A549 (cell line): ENCODE results near the gene ZNF865. TPM values are rescaled to one million over a fixed set of nuclear protein-coding genes. Genes with fewer than 3 reads are reported as not detected.

Source experiments
- ATAC-seq, 2 experiments: fragments of 200-7000 bp in 1 of 2; fragments of >200 bp in 1 of 2; cut with Nextera tagmentation in 1 of 2; cut with Tn5 transposase in 1 of 2; 3 replicates each; pipeline versions ENCODE4 v1.8.0 to v1.9.1; 2018 to 2020; ENCODE audit warnings: mild to moderate bottlenecking in 1 of 2, moderate library complexity in 1 of 2
- CTCF ChIA-PET: fragments of 300-600 bp; sonication (Branson Sonifier 250); formaldehyde crosslinking; extraction: SDS; loops from one replicate; lab custom pipeline; 2021; ENCODE audit warnings: antibody characterized with exemption, inconsistent platforms; lab: Yijun Ruan, JAX
- POLR2A ChIA-PET: fragments of 350-600 bp; formaldehyde crosslinking; extraction: SDS; loops from one replicate; lab custom pipeline; 2021; ENCODE audit warnings: antibody characterized with exemption, inconsistent platforms; lab: Yijun Ruan, JAX
- DNase-seq, 2 experiments: peaks; one replicate each; pipeline versions ENCODE4 v3.0.0 to v3.0.0-alpha.2; 2011 to 2016; ENCODE audit warnings: low read depth in 1 of 2, low spot score in 1 of 2
- FAIRE-seq: peaks from 2 replicates; lab custom pipeline; 2011; peaks lifted over from hg19 to GRCh38; lab: Jason Lieb, UNC
- H3K27ac ChIP-seq, 2 experiments: fragments of >200 bp; sonication (Bioruptor Twin); formaldehyde crosslinking; 3 replicates each; pipeline ENCODE4 v1.5.1; 2016 to 2017
- H3K4me1 ChIP-seq: fragments of >200 bp; sonication (Bioruptor Twin); formaldehyde crosslinking; 3 replicates; pipeline ENCODE4 v1.6.1; 2016
- H3K4me2 ChIP-seq: fragments of >200 bp; sonication (Bioruptor Twin); formaldehyde crosslinking; 3 replicates; pipeline ENCODE4 v1.6.1; 2016
- H3K4me3 ChIP-seq: fragments of >200 bp; sonication (Bioruptor Twin); formaldehyde crosslinking; 3 replicates; pipeline ENCODE4 v1.5.1; 2016
- H3K9me3 ChIP-seq: fragments of >200 bp; sonication (Bioruptor Twin); formaldehyde crosslinking; 3 replicates; pipeline ENCODE4 v1.6.1; 2016
- CBX2 ChIP-seq: fragments of 200-600 bp; sonication (generic); IDR thresholded peaks from 2 replicates; pipeline ENCODE4 v1.6.1; 2016; ENCODE audit warnings: low read depth, mild to moderate bottlenecking, borderline replicate concordance
- CBX8 ChIP-seq: fragments of 200-600 bp; sonication (generic); IDR thresholded peaks from 2 replicates; pipeline ENCODE4 v1.6.1; 2016
- CEBPB ChIP-seq, 2 experiments: fragments of >200 bp in 1 of 2; sonication (Bioruptor Twin) in 1 of 2; formaldehyde crosslinking in 1 of 2; IDR thresholded peaks; 2 replicates each; pipeline ENCODE4 v1.6.1; 2012 to 2016
- CHD2 ChIP-seq: fragments of 150-350 bp; IDR thresholded peaks from 2 replicates; pipeline ENCODE4 v1.6.1; 2014; ENCODE audit warnings: low read length; ENCODE audit not compliant: partially characterized antibody
- EHF ChIP-seq: fragments of 250-450 bp; sonication (Bioruptor Pico); IDR thresholded peaks from 2 replicates; pipeline ENCODE4 v1.5.0; 2020; ENCODE audit warnings: mild to moderate bottlenecking
- EP300 ChIP-seq, 2 experiments: fragments of >200 bp; sonication (Bioruptor Twin); formaldehyde crosslinking; IDR thresholded peaks; 2 replicates in 1 of 2; 3 replicates in 1 of 2; pipeline ENCODE4 v1.6.1; 2016 to 2017
- FOSL2 ChIP-seq, 2 experiments: fragments of 450-650 bp in 1 of 2; fragments of >200 bp in 1 of 2; sonication (Bioruptor Twin) in 1 of 2; formaldehyde crosslinking; IDR thresholded peaks; 2 replicates each; pipeline versions ENCODE4 v1.5.0 to v1.6.1; 2016 to 2020; ENCODE audit warnings: mild to moderate bottlenecking in 1 of 2, moderate library complexity in 1 of 2
- FOXS1 ChIP-seq: fragments of 250-450 bp; sonication (Bioruptor Pico); IDR thresholded peaks from 2 replicates; pipeline ENCODE4 v1.5.0; 2020; ENCODE audit warnings: mild to moderate bottlenecking, moderate library complexity
- GATA3 ChIP-seq: IDR thresholded peaks from 2 replicates; pipeline ENCODE4 v1.6.1; 2012; ENCODE audit warnings: borderline replicate concordance
- HDAC2 ChIP-seq: fragments of 200-600 bp; sonication (generic); IDR thresholded peaks from 2 replicates; pipeline ENCODE4 v1.6.1; 2016
- HOXA7 ChIP-seq: fragments of 250-450 bp; sonication (Bioruptor Pico); IDR thresholded peaks from 2 replicates; pipeline ENCODE4 v1.5.0; 2020; ENCODE audit warnings: mild to moderate bottlenecking, moderate library complexity
- HOXB13 ChIP-seq: fragments of 250-450 bp; sonication (Bioruptor Pico); IDR thresholded peaks from 2 replicates; pipeline ENCODE4 v1.5.0; 2020; ENCODE audit warnings: low read depth, mild to moderate bottlenecking, moderate library complexity
- JUNB ChIP-seq: fragments of >200 bp; sonication (Bioruptor Twin); formaldehyde crosslinking; IDR thresholded peaks from 2 replicates; pipeline ENCODE4 v1.6.1; 2016
- KDM5A ChIP-seq: fragments of 200-600 bp; sonication (generic); IDR thresholded peaks from 2 replicates; pipeline ENCODE4 v1.6.1; 2016; ENCODE audit warnings: antibody characterized with exemption, mild to moderate bottlenecking
- NFE2L2 ChIP-seq: fragments of 150-350 bp; conservative IDR thresholded peaks from 2 replicates; pipeline ENCODE4 v1.6.1; 2014; ENCODE audit warnings: low read length
- POLR2AphosphoS2 ChIP-seq: conservative IDR thresholded peaks from 2 replicates; pipeline ENCODE4 v1.6.1; 2012; ENCODE audit warnings: low read length, improper control_type of control experiment, inconsistent platforms
- RARB ChIP-seq: fragments of 250-450 bp; sonication (Bioruptor Pico); IDR thresholded peaks from 2 replicates; pipeline ENCODE4 v1.8.0; 2021; ENCODE audit warnings: mild to moderate bottlenecking, moderate library complexity
- RCOR1 ChIP-seq: fragments of 150-350 bp; IDR thresholded peaks from 2 replicates; pipeline ENCODE4 v1.6.1; 2014; ENCODE audit warnings: antibody characterized with exemption, low read length, low read depth
- RFX5 ChIP-seq: fragments of 450-650 bp; IDR thresholded peaks from 2 replicates; pipeline ENCODE4 v1.7.1; 2014; ENCODE audit warnings: antibody characterized with exemption, mild to moderate bottlenecking, moderate library complexity
- ZFP36 ChIP-seq: fragments of 450-650 bp; IDR thresholded peaks from 2 replicates; pipeline ENCODE4 v1.6.1; 2014; ENCODE audit warnings: borderline replicate concordance; ENCODE audit not compliant: partially characterized antibody
- WGBS: methylation state at CpG from one replicate; pipeline ENCODE4 v1.1.6; 2017; ENCODE audit errors: missing lambda C conversion rate; 5-methylcytosine and 5-hydroxymethylcytosine counted together
- polyA plus RNA-seq, 4 experiments: library from polyadenylated mRNA; depleted of rRNA in 3 of 4; stranded (reverse); fragments of >200 nt; fragmentation: RNase III in 1 of 4; extraction: RNeasy Plus Mini Kit Qiagen cat#74134 plus additional on column Dnase treatment in 1 of 4; gene quantifications; 2 replicates in 3 of 4; 3 replicates in 1 of 4; pipeline ENCODE4 v1.2.3, GENCODE V29; 2011 to 2017
- TF ChIP-seq, protein P1 (sequence below): fragments of >200 bp; sonication (Bioruptor Twin); formaldehyde crosslinking; IDR thresholded peaks from 3 replicates; pipeline ENCODE4 v1.6.1; 2016

The ZNF865 gene
- polyA plus RNA-seq, 2 of the 4 experiments (the other 2 are of a cell fraction), result 2.1 to 7.9 TPM

DNA sequence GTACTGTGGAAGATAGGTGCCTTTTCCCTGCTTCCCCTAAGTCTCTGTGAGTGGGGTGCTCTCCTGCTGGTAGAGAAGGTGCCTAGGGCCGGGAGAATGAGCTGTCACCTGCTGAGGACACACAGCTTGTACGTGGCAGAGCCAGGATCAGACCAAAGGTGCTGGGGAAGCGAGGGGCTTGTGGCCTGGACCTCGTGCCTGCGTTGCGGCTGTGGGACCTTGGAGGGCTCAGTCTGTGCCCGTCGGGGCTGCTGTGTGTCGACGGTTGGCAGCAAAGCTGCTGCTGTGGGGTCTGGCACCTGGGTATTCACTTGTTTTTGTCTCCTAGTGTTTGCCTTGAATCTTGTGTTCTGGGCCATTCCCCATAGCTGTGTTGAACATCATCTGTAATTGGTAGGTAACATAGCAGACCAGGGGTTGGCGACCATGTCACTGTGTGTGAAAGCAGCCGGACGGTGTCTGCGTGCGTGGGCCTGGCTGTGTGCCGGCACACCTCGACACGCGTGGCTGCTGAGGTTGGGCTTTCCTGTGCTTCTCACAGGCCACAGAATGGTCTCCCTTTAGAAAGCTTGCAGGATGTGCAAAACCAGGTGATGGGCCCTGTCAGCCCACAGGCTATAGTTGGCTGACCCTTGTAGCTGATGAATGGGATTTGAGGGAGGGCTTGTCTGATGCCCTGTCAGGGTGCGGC is 58.5 kb downstream of the ZNF865 start:
- DNase-seq, result no peak
- CTCF ChIA-PET, result interaction anchor here (0.7 to 10.0 kb wide), 6 partner anchors 8 to 40 kb away, joined by 3 to 97 read pairs (median 4); partner anchors contain the start of gene U2AF2

DNA sequence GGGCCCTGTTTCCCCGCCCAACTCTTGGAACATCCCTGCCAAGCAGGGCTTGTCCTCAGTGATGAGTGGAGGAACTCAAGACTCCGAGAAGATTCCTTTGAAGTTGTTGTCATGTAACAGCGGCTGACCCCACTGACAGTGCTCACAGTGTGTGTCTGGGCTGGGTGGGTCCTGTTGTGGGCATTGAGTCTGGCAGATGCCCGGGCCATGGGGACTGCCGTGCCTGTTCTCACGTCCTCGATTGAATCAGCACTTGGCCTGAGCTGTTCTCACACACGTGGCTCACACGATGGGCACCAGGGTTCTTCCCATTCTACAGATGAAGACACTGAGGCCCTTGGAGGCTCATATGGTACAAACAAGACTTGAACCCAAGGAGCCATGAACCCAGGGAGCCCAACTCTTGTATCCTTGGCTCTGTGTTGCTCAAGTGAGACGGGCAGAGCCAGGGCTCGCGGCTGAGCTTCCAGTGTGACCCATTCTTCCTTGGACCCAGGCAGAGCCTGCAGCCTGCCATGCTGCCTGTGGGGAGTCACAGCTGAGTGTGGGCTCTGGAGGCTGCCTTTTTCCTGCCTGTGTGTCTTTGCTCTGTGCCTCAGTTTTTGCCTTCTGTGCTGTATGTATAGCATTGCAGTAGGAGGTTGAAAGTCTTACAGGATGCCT is 61.0 kb downstream of the ZNF865 start:
- WGBS, result 88% methylated on average over 12 of the region's 12 CpGs
- no peak for FAIRE-seq
- H3K4me2 ChIP-seq, result no peak overlapping the region
- CTCF ChIA-PET, result interaction anchor here (0.7 to 10.0 kb wide), 4 partner anchors 9 to 34 kb away, joined by 3 to 97 read pairs (median 4); partner anchors contain the start of gene U2AF2
- no peaks in the 10 kb centered on the region for H3K9me3 ChIP-seq
- peaks cover 27% of the 10 kb centered on the region for H3K4me1 ChIP-seq
- H3K27ac ChIP-seq, result no peak overlapping the region
- no peak for DNase-seq
- no peak overlapping the region for H3K4me3 ChIP-seq
- ATAC-seq, result no peak
- 0 out of 2 replicates have a peak, but pooled peaks have one; percentile 23 for TF ChIP-seq POLR2AphosphoS2
- TF ChIP-seq RARB (CRISPR knock-in tag), result no peak
- POLR2A ChIA-PET, result interaction anchor here (1.8 kb wide), 1 partner anchor 12 kb away, joined by 8 read pairs; the partner anchor contains the start of gene U2AF2

More for the DNA sequence above, 58.5 kb downstream of the ZNF865 start:
- no peak overlapping the region for H3K4me3 ChIP-seq
- no peak for TF ChIP-seq JUNB
- no peak for TF ChIP-seq FOSL2 (IDR thresholded peaks at IDR 0.05)
- TF ChIP-seq FOSL2 (CRISPR knock-in tag; IDR thresholded peaks at IDR 0.05), result no peak
- no peak for TF ChIP-seq EHF (CRISPR knock-in tag)
- no peak for TF ChIP-seq HOXA7 (CRISPR knock-in tag)
- TF ChIP-seq CBX8, result no peak
- no peak for TF ChIP-seq RFX5
- no peak for TF ChIP-seq CBX2
- TF ChIP-seq RCOR1, result no peak
- TF ChIP-seq GATA3, result no peak
- no peak for TF ChIP-seq EP300 (IDR thresholded peaks at IDR 0.05)
- TF ChIP-seq NFE2L2, result no peak
- TF ChIP-seq, protein P1, sequence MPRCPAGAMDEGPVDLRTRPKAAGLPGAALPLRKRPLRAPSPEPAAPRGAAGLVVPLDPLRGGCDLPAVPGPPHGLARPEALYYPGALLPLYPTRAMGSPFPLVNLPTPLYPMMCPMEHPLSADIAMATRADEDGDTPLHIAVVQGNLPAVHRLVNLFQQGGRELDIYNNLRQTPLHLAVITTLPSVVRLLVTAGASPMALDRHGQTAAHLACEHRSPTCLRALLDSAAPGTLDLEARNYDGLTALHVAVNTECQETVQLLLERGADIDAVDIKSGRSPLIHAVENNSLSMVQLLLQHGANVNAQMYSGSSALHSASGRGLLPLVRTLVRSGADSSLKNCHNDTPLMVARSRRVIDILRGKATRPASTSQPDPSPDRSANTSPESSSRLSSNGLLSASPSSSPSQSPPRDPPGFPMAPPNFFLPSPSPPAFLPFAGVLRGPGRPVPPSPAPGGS, result no peak
- TF ChIP-seq ZFP36, result no peak
- TF ChIP-seq CEBPB (IDR thresholded peaks at IDR 0.05), result no peak
- TF ChIP-seq FOXS1 (CRISPR knock-in tag), result no peak
- no peak for TF ChIP-seq HDAC2
- TF ChIP-seq KDM5A, result no peak
- TF ChIP-seq HOXB13 (CRISPR knock-in tag), result no peak
- no peak for TF ChIP-seq CHD2
- no peak for FAIRE-seq
- ATAC-seq, result no peak
- POLR2A ChIA-PET, result interaction anchor here (0.9 to 1.4 kb wide), 2 partner anchors 9 to 10 kb away, joined by 4 to 7 read pairs; partner anchors contain the start of gene U2AF2
- H3K4me2 ChIP-seq, result no peak overlapping the region
- H3K4me1 ChIP-seq, result peaks cover 15% of the 10 kb centered on the region; the same call in 2 of the 3 replicates
- WGBS, result 92% methylated on average over 20 of the region's 20 CpGs
- H3K27ac ChIP-seq, result no peak overlapping the region
- no peaks in the 10 kb centered on the region for H3K9me3 ChIP-seq

Other genes starting within 250 kb of the ZNF865 start
- not detected in 2 replicates for gene GARIN5B, start 242.4 kb upstream of the ZNF865 start, polyA plus RNA-seq (2011; rRNA removed)
- gene GARIN5B, start 242.4 kb upstream of the ZNF865 start, polyA plus RNA-seq (2017; fragmentation: RNase III; extraction: RNeasy Plus Mini Kit Qiagen cat#74134 plus additional on column Dnase treatment), result 0.05 TPM in 3 replicates
- gene IL11, start 235.2 kb upstream of the ZNF865 start, polyA plus RNA-seq (2011; rRNA removed), result 42.1 and 52.4 TPM in 2 replicates
- gene IL11, start 235.2 kb upstream of the ZNF865 start, polyA plus RNA-seq (2017; fragmentation: RNase III; extraction: RNeasy Plus Mini Kit Qiagen cat#74134 plus additional on column Dnase treatment), result 91.7 to 115 TPM (median 100.0 TPM) in 3 replicates
- gene TMEM190, start 228.8 kb upstream of the ZNF865 start, polyA plus RNA-seq (2011; rRNA removed), result 0.58 and 1.1 TPM in 2 replicates
- 1.2 to 1.9 TPM (median 1.7 TPM) in 3 replicates for gene TMEM190, start 228.8 kb upstream of the ZNF865 start, polyA plus RNA-seq (2017; fragmentation: RNase III; extraction: RNeasy Plus Mini Kit Qiagen cat#74134 plus additional on column Dnase treatment)
- 0.37 and 0.70 TPM in 2 replicates for gene TMEM238, start 221.4 kb upstream of the ZNF865 start, polyA plus RNA-seq (2011; rRNA removed)
- 2.5 to 3.6 TPM (median 2.7 TPM) in 3 replicates for gene TMEM238, start 221.4 kb upstream of the ZNF865 start, polyA plus RNA-seq (2017; fragmentation: RNase III; extraction: RNeasy Plus Mini Kit Qiagen cat#74134 plus additional on column Dnase treatment)
- 329 and 351 TPM in 2 replicates for gene RPL28, start 219.7 kb upstream of the ZNF865 start, polyA plus RNA-seq (2011; rRNA removed)
- gene RPL28, start 219.7 kb upstream of the ZNF865 start, polyA plus RNA-seq (2017; fragmentation: RNase III; extraction: RNeasy Plus Mini Kit Qiagen cat#74134 plus additional on column Dnase treatment), result 2,012 to 2,083 TPM (median 2,037 TPM) in 3 replicates
- 139 and 153 TPM in 2 replicates for gene UBE2S, start 197.9 kb upstream of the ZNF865 start, polyA plus RNA-seq (2011; rRNA removed)
- gene UBE2S, start 197.9 kb upstream of the ZNF865 start, polyA plus RNA-seq (2017; fragmentation: RNase III; extraction: RNeasy Plus Mini Kit Qiagen cat#74134 plus additional on column Dnase treatment), result 267 to 300 TPM (median 295 TPM) in 3 replicates
- 0.03 TPM in 1 of 2 replicates, not detected in the other for gene SHISA7, start 162.3 kb upstream of the ZNF865 start, polyA plus RNA-seq (2011; rRNA removed)
- gene SHISA7, start 162.3 kb upstream of the ZNF865 start, polyA plus RNA-seq (2017; fragmentation: RNase III; extraction: RNeasy Plus Mini Kit Qiagen cat#74134 plus additional on column Dnase treatment), result 0.01 TPM in 1 of 3 replicates, not detected in the others
- 45.3 and 51.5 TPM in 2 replicates for gene ISOC2, start 144.0 kb upstream of the ZNF865 start, polyA plus RNA-seq (2011; rRNA removed)
- gene ISOC2, start 144.0 kb upstream of the ZNF865 start, polyA plus RNA-seq (2017; fragmentation: RNase III; extraction: RNeasy Plus Mini Kit Qiagen cat#74134 plus additional on column Dnase treatment), result 52.7 to 57.8 TPM (median 54.1 TPM) in 3 replicates
- gene C19orf85, start 140.9 kb upstream of the ZNF865 start, polyA plus RNA-seq (2011; rRNA removed), result not detected in 2 replicates
- not detected in 3 replicates for gene C19orf85, start 140.9 kb upstream of the ZNF865 start, polyA plus RNA-seq (2017; fragmentation: RNase III; extraction: RNeasy Plus Mini Kit Qiagen cat#74134 plus additional on column Dnase treatment)
- gene ZNF628, start 129.0 kb upstream of the ZNF865 start, polyA plus RNA-seq (2011; rRNA removed), result 0.32 and 0.48 TPM in 2 replicates
- 4.7 to 5.9 TPM (median 5.7 TPM) in 3 replicates for gene ZNF628, start 129.0 kb upstream of the ZNF865 start, polyA plus RNA-seq (2017; fragmentation: RNase III; extraction: RNeasy Plus Mini Kit Qiagen cat#74134 plus additional on column Dnase treatment)
- gene NAT14, start 120.5 kb upstream of the ZNF865 start, polyA plus RNA-seq (2011; rRNA removed), result 16.8 and 21.0 TPM in 2 replicates
- gene NAT14, start 120.5 kb upstream of the ZNF865 start, polyA plus RNA-seq (2017; fragmentation: RNase III; extraction: RNeasy Plus Mini Kit Qiagen cat#74134 plus additional on column Dnase treatment), result 46.5 to 57.4 TPM (median 50.3 TPM) in 3 replicates
- gene SSC5D, start 117.2 kb upstream of the ZNF865 start, polyA plus RNA-seq (2011; rRNA removed), result 0.19 and 0.22 TPM in 2 replicates
- gene SSC5D, start 117.2 kb upstream of the ZNF865 start, polyA plus RNA-seq (2017; fragmentation: RNase III; extraction: RNeasy Plus Mini Kit Qiagen cat#74134 plus additional on column Dnase treatment), result 0.96 to 2.0 TPM (median 1.5 TPM) in 3 replicates
- 0.65 and 0.89 TPM in 2 replicates for gene SBK2, start 68.5 kb upstream of the ZNF865 start, polyA plus RNA-seq (2011; rRNA removed)
- 1.1 to 1.6 TPM (median 1.2 TPM) in 3 replicates for gene SBK2, start 68.5 kb upstream of the ZNF865 start, polyA plus RNA-seq (2017; fragmentation: RNase III; extraction: RNeasy Plus Mini Kit Qiagen cat#74134 plus additional on column Dnase treatment)
- 0.89 and 1.1 TPM in 2 replicates for gene SBK3, start 60.1 kb upstream of the ZNF865 start, polyA plus RNA-seq (2011; rRNA removed)
- 0.92 to 1.2 TPM (median 1.1 TPM) in 3 replicates for gene SBK3, start 60.1 kb upstream of the ZNF865 start, polyA plus RNA-seq (2017; fragmentation: RNase III; extraction: RNeasy Plus Mini Kit Qiagen cat#74134 plus additional on column Dnase treatment)
- 4.2 and 6.5 TPM in 2 replicates for gene ZNF579, start 24.8 kb upstream of the ZNF865 start, polyA plus RNA-seq (2011; rRNA removed)
- 16.2 to 17.0 TPM (median 16.2 TPM) in 3 replicates for gene ZNF579, start 24.8 kb upstream of the ZNF865 start, polyA plus RNA-seq (2017; fragmentation: RNase III; extraction: RNeasy Plus Mini Kit Qiagen cat#74134 plus additional on column Dnase treatment)
- gene FIZ1, start 6.1 kb upstream of the ZNF865 start, polyA plus RNA-seq (2011; rRNA removed), result 10.3 and 10.4 TPM in 2 replicates
- gene FIZ1, start 6.1 kb upstream of the ZNF865 start, polyA plus RNA-seq (2017; fragmentation: RNase III; extraction: RNeasy Plus Mini Kit Qiagen cat#74134 plus additional on column Dnase treatment), result 15.7 to 18.0 TPM (median 16.9 TPM) in 3 replicates
- 5.0 and 6.4 TPM in 2 replicates for gene ZNF524, start 5.4 kb upstream of the ZNF865 start, polyA plus RNA-seq (2011; rRNA removed)
- 9.3 to 9.7 TPM (median 9.7 TPM) in 3 replicates for gene ZNF524, start 5.4 kb upstream of the ZNF865 start, polyA plus RNA-seq (2017; fragmentation: RNase III; extraction: RNeasy Plus Mini Kit Qiagen cat#74134 plus additional on column Dnase treatment)
- gene ZNF784, start 18.9 kb downstream of the ZNF865 start, polyA plus RNA-seq (2011; rRNA removed), result 3.5 and 4.1 TPM in 2 replicates
- 6.0 to 7.1 TPM (median 6.6 TPM) in 3 replicates for gene ZNF784, start 18.9 kb downstream of the ZNF865 start, polyA plus RNA-seq (2017; fragmentation: RNase III; extraction: RNeasy Plus Mini Kit Qiagen cat#74134 plus additional on column Dnase treatment)
- 9.2 and 15.2 TPM in 2 replicates for gene ZNF580, start 35.4 kb downstream of the ZNF865 start, polyA plus RNA-seq (2011; rRNA removed)
- 40.5 to 57.0 TPM (median 52.8 TPM) in 3 replicates for gene ZNF580, start 35.4 kb downstream of the ZNF865 start, polyA plus RNA-seq (2017; fragmentation: RNase III; extraction: RNeasy Plus Mini Kit Qiagen cat#74134 plus additional on column Dnase treatment)
- gene ZNF581, start 38.0 kb downstream of the ZNF865 start, polyA plus RNA-seq (2011; rRNA removed), result 13.9 and 17.1 TPM in 2 replicates
- gene ZNF581, start 38.0 kb downstream of the ZNF865 start, polyA plus RNA-seq (2017; fragmentation: RNase III; extraction: RNeasy Plus Mini Kit Qiagen cat#74134 plus additional on column Dnase treatment), result 24.3 to 25.6 TPM (median 24.9 TPM) in 3 replicates
- 5.2 and 5.5 TPM in 2 replicates for gene CCDC106, start 42.6 kb downstream of the ZNF865 start, polyA plus RNA-seq (2011; rRNA removed)
- 15.7 to 17.6 TPM (median 17.4 TPM) in 3 replicates for gene CCDC106, start 42.6 kb downstream of the ZNF865 start, polyA plus RNA-seq (2017; fragmentation: RNase III; extraction: RNeasy Plus Mini Kit Qiagen cat#74134 plus additional on column Dnase treatment)
- 147 and 157 TPM in 2 replicates for gene U2AF2, start 49.4 kb downstream of the ZNF865 start, polyA plus RNA-seq (2011; rRNA removed)
- 280 to 302 TPM (median 293 TPM) in 3 replicates for gene U2AF2, start 49.4 kb downstream of the ZNF865 start, polyA plus RNA-seq (2017; fragmentation: RNase III; extraction: RNeasy Plus Mini Kit Qiagen cat#74134 plus additional on column Dnase treatment)
- 28.0 and 43.7 TPM in 2 replicates for gene EPN1, start 69.6 kb downstream of the ZNF865 start, polyA plus RNA-seq (2011; rRNA removed)
- 129 to 139 TPM (median 139 TPM) in 3 replicates for gene EPN1, start 69.6 kb downstream of the ZNF865 start, polyA plus RNA-seq (2017; fragmentation: RNase III; extraction: RNeasy Plus Mini Kit Qiagen cat#74134 plus additional on column Dnase treatment)
- gene NLRP9, start 132.8 kb downstream of the ZNF865 start, polyA plus RNA-seq (2011; rRNA removed), result not detected in 2 replicates
- gene NLRP9, start 132.8 kb downstream of the ZNF865 start, polyA plus RNA-seq (2017; fragmentation: RNase III; extraction: RNeasy Plus Mini Kit Qiagen cat#74134 plus additional on column Dnase treatment), result not detected in 3 replicates
- 0.06 and 0.24 TPM in 2 replicates for gene RFPL4A, start 153.4 kb downstream of the ZNF865 start, polyA plus RNA-seq (2011; rRNA removed)
- gene RFPL4A, start 153.4 kb downstream of the ZNF865 start, polyA plus RNA-seq (2017; fragmentation: RNase III; extraction: RNeasy Plus Mini Kit Qiagen cat#74134 plus additional on column Dnase treatment), result not detected in 3 replicates
- not detected in 2 replicates for gene RFPL4AL1, start 163.5 kb downstream of the ZNF865 start, polyA plus RNA-seq (2011; rRNA removed)
- not detected in 3 replicates for gene RFPL4AL1, start 163.5 kb downstream of the ZNF865 start, polyA plus RNA-seq (2017; fragmentation: RNase III; extraction: RNeasy Plus Mini Kit Qiagen cat#74134 plus additional on column Dnase treatment)
- 0.06 and 0.13 TPM in 2 replicates for gene NLRP11, start 226.4 kb downstream of the ZNF865 start, polyA plus RNA-seq (2011; rRNA removed)
- gene NLRP11, start 226.4 kb downstream of the ZNF865 start, polyA plus RNA-seq (2017; fragmentation: RNase III; extraction: RNeasy Plus Mini Kit Qiagen cat#74134 plus additional on column Dnase treatment), result 0.03 TPM in 2 of 3 replicates, not detected in the other
- gene NLRP4, start 230.9 kb downstream of the ZNF865 start, polyA plus RNA-seq (2011; rRNA removed), result 0.09 and 0.10 TPM in 2 replicates
- 0.04 TPM in 1 of 3 replicates, not detected in the others for gene NLRP4, start 230.9 kb downstream of the ZNF865 start, polyA plus RNA-seq (2017; fragmentation: RNase III; extraction: RNeasy Plus Mini Kit Qiagen cat#74134 plus additional on column Dnase treatment)